Bronchial epithelial cell (primary cell): ENCODE results near the gene KCND1. TPM values are rescaled to one million over a fixed set of nuclear protein-coding genes. Genes with fewer than 3 reads are reported as not detected.

Experiments
- DNase-seq: peaks from one replicate; pipeline ENCODE4 v3.0.0-alpha.2; 2010; ENCODE audit warnings: low read depth
- FAIRE-seq: peaks from 2 replicates; lab custom pipeline; 2011; peaks lifted over from hg19 to GRCh38; lab: Jason Lieb, UNC
- H3K27me3 ChIP-seq: 2 replicates; pipeline ENCODE4 v1.5.1; 2011; ENCODE audit warnings: low read length; ENCODE audit not compliant: control insufficient read depth, insufficient read depth
- H3K36me3 ChIP-seq: 2 replicates; pipeline ENCODE4 v1.5.1; 2011; ENCODE audit warnings: low read length; ENCODE audit not compliant: control insufficient read depth, insufficient read depth
- H3K4me3 ChIP-seq: 2 replicates; pipeline ENCODE4 v1.5.1; 2011; ENCODE audit warnings: mild to moderate bottlenecking, low read depth, low read length, control low read depth
- CTCF ChIP-seq: IDR thresholded peaks from 2 replicates; pipeline ENCODE4 v1.5.1; 2011; ENCODE audit warnings: mild to moderate bottlenecking, moderate library complexity, low read length, control low read depth, inconsistent platforms; ENCODE audit not compliant: insufficient read depth, severe bottlenecking
- total RNA-seq: library from RNA; depleted of rRNA; stranded (reverse); fragments of >200 nt; gene quantifications from 2 replicates; pipeline ENCODE4 v1.2.1, GENCODE V29; 2014

The KCND1 gene
- total RNA-seq = 0.26 and 0.64 TPM in 2 replicates

DNA sequence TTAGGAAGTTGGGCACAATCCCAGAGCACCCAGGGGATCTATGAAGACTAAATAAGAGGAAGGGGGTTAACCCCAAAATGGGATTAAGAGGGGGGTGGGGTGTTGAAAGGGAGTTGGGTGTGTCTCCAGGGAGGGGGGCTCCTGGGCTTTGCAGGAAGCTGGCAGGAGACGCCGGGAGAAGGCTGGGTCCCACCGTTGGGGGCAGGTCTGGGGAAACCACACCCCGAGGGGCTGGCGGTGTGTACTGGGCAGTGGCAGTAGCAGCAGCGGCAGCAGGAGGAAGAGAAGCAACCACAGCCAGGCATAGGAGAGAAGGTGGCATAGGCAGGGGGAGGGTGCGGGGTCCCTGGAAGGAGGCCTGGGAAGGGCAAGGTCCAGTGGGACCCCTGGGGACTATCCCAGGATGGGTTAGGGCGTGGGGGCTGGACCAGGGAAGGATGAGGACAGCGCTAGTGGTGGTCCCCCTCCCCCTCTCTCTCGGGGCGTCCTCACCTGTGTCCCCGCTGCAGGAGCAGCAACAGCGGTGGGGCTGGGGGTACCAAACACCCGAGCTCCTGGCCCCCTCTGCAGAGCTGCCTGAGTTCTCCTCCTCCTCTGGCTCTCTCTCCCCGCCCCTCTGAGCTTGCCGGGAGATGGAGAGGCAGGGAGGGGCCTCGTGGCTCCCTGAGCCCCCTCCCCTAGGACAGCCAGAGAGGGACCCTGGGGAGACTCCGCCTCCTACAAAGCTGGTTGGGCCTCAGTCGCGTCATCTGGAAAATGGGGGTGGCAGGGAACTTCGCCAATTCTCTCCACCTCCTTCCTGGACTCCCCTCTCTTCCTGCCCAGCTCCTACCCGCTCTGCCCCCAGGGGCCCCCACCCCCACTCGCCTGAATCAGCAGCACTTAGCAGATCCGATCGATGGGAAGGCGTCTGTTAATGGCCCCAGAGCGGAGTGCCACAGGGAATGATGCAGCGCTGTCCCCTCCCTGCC, at the start of gene KCND1:
Gene KCND1, minus strand, starts transcription at position 596 of the 971 bp plus-strand sequence. CDS start 1,573 bp downstream, outside the sequence.
- no peaks in the 10 kb centered on the region for H3K27me3 ChIP-seq
- DNase-seq (peak; percentile 32), FAIRE-seq (no peak)
- H3K36me3 ChIP-seq = no peaks in the 10 kb centered on the region
- no peak within 1 kb of the TSS for H3K4me3 ChIP-seq
- no peak for TF ChIP-seq CTCF

GRCh38 chrX:49019599-49020249, 48.1 kb upstream of the KCND1 start:
- FAIRE-seq = no peak
- peaks cover 2% of the 10 kb centered on the region for H3K36me3 ChIP-seq
- no peak for DNase-seq
- H3K4me3 ChIP-seq = no peak overlapping the region
- TF ChIP-seq CTCF = no peak
- no peaks in the 10 kb centered on the region for H3K27me3 ChIP-seq

GRCh38 chrX:49019050-49019449, 47.4 kb upstream of the KCND1 start:
- Histone ChIP-seq H3K36me3 (no peaks in the 10 kb centered on the region), H3K4me3 (no peak overlapping the region), H3K27me3 (no peaks in the 10 kb centered on the region)
- DNase-seq = no peak
- no peak for TF ChIP-seq CTCF
- no peak for FAIRE-seq

- Histone ChIP-seq H3K4me3 (no peak overlapping the region), H3K27me3 (no peaks in the 10 kb centered on the region), H3K36me3 (peaks cover 5% of the 10 kb centered on the region)
- TF ChIP-seq CTCF = no peak
- peak; percentile 1 for DNase-seq
- no peak for FAIRE-seq
Measured at GRCh38 chrX:49003696-49004095, 32.1 kb upstream of the KCND1 start.

- peak; percentile 60 for DNase-seq
- Histone ChIP-seq H3K4me3 (peak within 1 kb of the TSS; percentile 72), H3K27me3 (no peaks in the 10 kb centered on the region), H3K36me3 (peaks cover 6% of the 10 kb centered on the region)
- TF ChIP-seq CTCF = no peak
- FAIRE-seq = no peak
Measured at GRCh38 chrX:49002091-49002935, 30.7 kb upstream of the KCND1 start, which contains the start of gene GRIPAP1. TSS of gene GRIPAP1 (minus strand) at chrX:49002264. CDS start at chrX:49002229, 35 bp downstream.
